GM18867 (cell line): ENCODE data around the gene LBHD2.
"Not testable (repeated sequence)": the region's sequence is repeated elsewhere in the genome, so short reads cannot be mapped to it uniquely, and the experiment has no call there.

ENCODE experiments used
- ATAC-seq: cut with Tn5 transposase; IDR thresholded peaks from one replicate; pipeline ENCODE4 v1.9.1; 2021; ENCODE audit warnings: mild to moderate bottlenecking, moderate library complexity; ENCODE audit not compliant: unreplicated experiment

The LBHD2 gene

DNA sequence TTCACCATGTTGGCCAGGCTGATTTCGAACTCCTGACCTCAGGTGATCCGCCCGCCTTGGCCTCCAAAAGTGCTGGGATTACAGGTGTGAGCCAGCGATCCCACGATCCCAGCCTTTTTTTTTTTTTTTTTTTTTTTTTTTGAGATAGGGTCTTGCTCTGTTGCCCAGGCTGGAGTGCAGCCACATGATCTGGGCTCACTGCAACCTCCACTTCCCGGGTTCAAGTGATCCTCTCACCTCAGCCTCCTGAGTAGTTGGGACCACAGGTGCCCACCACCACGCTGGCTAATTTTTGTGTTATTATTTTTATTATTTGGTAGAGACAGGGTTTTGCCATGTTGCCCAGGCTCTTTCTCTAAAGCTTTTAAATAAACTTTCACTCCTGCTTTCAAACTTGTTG is 33.5 kb downstream of the LBHD2 start:
- ATAC-seq = not testable (repeated sequence)

DNA sequence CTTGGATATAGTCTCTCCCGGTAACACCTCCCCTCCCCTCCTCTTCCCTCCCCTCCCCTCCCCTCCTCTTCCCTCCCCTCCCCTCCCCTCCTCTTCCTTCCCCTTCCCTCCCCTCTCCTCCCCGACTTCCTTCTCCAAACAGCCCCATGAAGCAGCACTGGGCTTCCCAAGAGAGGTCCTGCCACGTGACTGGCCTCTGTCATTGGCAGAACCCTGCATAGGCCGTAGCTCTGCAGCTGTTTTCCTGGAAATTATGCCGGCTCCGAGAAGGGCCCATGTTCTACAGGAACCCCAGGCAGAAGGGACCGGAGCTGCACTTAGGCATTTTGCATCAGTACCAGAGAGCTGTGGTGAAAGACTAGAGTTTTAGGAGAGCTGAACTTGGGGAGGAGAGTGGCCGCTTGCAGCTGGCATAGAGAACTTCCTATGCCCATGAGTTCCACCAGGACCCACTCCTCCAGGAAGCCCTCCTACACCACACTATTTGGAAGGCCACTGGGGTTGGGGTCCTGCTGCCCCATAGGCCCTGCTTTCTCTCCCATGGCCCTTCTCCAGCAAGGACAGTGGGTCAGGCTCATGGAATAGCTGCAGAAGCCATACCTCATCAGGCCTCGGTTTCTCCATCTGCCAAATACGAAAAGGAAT is 34.1 kb downstream of the LBHD2 start:
- ATAC-seq = no peak

DNA sequence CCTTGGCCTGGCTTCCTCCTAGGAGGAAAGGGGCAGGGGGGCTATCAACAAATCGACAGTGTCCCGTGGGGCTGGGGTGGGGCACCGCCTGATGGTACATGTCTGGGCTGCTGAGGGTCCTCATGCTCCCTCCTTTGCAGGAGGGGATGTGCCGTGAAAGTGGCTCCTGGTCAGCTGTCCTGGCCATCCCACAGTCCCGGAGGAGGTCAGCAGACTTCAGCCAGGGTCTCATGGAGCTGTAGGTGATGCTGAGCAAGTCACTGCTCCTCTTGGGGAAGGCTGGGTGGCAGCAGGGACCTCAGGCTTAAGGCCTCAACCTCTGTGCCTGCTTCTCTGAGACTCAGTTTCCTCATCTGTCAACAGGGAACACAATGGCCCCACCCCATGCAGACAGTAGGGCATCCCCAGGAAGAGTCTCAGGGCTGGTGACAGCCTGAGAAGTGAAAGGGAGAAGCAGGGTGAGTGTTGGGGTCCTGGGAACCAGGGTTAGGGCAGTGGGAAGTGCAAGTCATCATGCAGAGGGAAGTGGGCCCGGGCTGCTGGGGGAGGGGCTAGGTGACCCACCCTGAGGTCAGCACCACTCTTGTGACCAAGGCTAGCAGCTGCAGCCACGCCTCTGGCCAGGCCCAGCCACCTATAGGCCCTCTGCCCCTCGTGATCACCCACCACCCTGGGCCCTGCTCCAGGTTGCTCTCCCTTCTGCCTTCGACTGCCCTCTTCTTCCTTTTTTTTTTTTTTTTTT is 34.8 kb downstream of the LBHD2 start:
- no peak for ATAC-seq

DNA sequence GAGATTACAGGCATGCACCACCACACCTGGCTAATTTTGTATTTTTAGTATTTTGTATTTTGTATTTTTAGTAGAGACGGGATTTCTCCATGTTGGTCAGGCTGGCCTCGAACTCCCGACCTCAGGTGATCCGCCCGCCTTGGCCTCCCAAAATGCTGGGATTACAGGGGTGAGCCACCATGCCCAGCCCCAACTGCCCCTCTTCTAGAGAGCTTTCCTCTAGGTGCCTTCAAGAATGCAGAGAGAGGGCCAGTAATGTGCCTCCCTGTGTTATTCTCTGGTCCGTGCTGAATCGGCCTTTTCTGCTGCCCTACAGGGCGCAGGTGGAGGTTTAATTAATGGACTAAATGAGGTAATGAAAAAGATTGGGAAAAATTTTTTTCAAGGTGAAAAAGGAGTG is 35.5 kb downstream of the LBHD2 start:
- not testable (repeated sequence) for ATAC-seq

DNA sequence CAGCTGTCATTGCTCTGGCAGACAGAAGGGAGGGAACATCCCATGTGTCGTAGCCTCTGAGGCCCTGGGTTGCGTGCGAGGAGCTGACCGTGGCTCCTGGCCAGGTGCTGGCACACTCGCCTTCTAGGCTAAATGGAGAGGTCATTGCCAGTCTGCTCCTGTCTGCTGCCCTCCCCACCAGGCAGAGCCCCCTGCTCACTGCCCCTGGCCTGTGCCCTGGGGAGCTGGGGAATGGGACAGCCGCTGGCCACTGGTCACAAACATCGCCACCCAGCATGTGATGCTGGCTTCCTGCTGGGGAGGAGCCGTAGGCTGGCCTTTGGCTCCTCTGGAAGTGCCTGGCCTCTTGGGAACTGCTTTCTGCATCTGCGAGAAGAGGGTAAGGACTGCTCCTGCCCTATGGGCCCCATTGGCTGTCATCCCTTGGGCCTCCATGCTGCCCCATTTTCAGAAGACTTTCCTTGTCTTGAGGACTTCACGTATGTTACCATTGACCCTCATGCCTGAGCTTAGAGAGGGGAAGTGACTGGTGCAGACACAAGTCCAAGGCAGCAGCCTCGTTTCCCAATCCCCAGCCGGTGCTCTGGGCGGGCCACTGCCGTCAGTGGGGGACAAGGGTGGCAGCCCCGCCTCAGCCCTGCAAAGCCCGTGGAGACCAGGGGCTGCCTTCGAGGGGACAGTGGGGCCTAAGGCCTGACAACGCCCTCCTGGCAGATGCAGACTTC is 37.3 kb downstream of the LBHD2 start:
- no peak for ATAC-seq

DNA sequence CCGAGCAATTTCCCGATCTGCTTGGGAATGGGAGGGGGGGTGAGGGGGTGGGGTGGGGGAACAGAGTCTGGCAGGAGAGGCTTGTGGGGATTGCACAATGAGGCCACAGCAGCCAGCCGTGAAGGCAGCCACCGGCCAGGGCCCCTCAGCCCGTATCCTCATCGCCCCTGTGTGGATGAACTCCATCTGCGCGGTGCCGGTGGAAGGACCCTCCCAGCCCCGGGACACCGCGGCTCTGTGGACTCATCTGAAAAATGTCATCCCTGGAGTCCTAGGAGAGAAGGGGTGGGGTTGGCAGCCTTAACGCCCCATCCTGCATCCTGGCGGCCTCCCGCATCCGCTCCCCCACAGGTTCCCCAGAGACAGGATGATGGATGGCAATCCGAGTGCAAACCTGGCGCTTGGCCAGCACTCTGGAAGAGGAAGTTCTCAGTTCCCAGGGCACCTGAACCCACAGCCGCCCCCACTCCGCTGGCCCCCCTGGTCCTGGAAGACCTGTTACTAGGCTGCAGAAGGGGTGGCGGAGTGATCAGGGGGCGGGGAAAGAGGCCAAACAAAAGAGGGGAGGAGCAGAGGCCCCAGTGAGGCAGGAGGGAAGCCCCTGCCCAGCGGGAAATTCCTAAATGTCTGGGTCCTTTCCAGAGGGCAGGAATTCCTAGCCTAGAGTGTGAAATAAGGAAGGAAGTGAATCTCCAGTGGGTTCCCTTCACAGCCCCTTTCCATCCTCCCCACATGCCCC is 38.0 kb downstream of the LBHD2 start:
- ATAC-seq = no peak

DNA sequence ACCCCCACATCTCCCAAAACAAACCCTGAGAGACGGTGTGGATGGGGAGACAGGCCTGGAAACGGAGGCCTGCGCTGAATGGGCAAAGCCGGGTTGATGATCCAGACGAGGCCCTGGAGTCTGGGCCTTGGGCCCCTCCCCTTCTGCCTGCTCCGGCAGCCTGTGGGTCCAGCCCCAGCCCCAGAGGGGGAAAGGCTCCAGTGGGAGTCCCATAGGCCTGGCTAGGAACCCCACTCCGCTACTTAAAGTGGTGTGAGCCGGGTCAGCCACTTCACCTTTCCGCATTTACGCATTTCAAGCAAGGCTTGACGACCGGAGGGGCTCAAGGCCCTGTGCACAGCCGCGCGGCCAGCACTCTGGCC is 38.6 kb downstream of the LBHD2 start:
- ATAC-seq = no peak

DNA sequence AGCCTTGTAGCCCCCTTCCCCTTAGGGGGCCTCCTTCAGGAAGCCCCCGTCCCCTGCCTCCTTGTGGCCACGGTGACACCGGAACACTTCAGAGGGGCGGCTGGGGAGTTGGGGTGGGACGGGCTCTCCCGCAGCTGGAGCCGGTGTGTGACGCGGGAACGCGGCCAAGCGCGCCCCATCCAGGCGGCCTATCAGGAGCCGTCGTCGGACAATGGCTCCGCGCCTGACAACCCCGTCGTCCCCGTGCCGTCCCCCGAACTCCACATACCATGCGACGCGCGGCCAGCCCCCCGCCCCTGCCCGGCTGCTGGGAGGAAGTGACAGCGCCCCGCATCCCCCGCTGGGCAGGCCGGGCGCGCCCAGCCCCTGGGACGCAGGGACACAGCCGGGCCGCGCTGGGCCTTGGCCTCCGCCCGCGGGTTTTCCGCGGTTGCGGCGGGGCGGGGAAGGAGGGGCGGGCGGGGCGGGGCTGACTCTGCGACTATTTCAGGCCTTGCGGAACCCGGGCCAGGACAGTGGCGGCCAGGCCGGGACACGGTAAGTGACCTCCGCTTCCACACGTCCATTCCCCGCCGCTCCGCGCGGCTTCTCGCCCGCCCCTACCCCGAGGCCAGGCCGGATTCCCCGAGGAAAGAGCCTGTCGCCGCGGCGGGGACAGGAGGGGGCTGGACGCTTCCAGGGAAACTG is 39.1 kb downstream of the LBHD2 start, which contains the start of gene TNFAIP2:
TSS of gene TNFAIP2 (plus strand) at position 515 of the 687 bp plus-strand sequence. CDS start 2,997 bp downstream, outside the sequence.
- ATAC-seq = no peak

DNA sequence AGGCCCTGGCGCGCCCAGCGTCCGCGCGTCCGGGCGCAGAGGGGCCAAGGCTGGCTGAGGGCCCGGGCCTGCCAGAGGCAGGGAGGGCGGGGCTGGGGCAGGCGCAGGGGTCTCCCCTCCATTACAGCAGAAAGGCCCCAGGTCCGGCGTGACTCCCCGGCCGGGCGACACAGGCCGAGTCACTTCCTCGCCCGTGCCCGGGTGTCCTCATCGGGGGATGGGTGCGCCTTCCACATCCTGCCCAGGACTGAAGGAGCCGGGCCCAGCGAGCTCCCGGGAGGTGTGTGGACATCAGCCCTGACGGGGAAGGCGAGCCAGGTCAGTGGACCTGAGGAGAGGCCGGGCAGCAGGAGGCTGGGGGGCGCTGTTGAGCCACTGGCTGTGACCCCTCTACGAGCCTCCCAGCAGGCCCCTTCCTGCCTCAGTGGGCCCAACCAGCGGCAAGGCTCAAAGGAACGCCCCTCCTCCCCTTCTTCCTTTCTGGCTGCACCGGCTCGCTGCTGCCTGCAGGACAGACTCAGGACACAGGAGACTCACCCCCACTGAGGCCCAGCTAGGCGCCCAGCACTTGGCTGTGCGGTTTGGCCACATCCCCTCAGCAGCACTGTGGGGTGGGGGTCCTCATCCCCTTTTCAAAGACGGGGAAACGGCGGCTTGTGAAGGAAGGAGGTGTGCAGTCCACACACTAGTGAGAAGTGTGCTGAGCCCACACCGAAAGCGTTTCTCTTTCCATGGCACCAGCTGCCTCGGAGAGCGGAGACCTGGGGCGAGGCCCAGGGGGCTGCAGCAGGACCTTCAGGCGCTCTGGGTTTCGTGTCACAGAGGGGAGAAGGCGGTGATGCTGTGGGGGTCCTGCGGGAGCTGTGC is 39.9 kb downstream of the LBHD2 start:
- ATAC-seq = no peak

DNA sequence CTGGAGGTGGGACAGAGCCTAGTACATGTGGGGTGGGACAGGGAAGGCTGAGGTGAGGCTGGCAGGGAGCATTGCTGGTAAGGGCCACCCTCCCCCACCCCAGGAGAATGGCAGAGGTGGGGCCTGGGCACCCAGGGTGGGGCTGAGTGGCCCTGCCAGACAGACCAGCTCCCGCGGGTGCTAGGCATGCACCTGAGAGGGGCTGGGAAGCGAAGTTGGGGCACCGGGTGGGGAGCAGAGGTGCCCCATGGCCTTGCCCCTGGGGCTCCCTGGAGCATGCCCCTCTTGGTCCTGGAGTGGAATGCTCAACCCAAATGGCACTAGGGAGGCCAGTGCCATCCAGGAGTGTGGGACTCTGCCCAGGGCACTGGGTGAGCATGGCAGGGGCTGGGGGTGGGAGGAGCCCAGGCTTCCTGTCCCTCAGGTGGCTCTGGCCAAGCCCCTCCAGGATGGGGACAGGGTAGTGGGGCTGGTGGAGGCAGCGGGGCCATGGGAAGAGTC is 40.5 kb downstream of the LBHD2 start:
- ATAC-seq = no peak

DNA sequence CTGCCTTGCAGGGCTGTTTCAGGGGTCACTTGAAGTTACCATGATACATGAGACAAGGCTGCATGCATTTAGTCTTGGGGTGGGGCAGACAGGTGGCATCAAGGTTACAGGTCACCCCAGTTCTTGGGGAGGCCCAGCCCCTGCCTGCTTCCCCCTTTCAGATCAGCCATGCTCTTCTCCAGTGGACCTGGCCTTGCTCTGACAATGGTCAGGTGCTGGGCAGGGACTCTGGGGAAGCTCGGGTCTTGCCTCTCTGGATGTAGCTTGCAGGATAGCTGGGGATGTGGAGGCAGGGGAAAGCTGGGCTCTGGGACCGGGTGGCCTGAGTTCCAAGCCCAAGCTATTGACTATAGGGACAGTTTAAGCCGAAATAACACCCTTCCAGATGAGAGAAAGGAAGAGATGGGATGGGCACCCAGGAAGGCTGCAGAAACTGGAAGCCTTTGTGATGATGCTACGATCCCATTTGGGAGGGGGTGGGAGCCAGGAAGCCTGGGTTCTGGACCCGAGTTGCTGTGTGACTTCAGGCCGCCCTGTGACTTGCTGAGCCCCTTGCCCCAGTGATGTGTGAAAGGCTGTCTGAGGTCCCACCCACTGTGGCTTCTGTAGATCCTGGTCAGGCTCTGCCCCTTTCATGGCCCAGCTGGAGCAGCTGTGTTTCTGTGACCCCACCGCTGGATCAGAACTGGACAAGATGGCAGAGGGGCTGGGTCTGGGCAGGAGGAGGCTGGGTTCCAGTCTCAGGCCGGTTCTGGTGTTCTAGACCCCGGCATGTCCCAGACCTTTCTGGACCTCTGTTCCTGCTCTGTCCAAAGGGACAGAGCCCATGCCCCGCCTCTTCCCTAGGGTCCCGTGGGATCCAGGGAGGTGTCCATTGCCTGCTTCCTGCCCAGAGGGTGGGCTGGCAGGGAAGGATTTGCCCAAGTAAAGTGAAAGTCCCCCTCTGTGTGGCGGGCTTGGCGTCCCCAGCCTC is 41.4 kb downstream of the LBHD2 start:
- ATAC-seq = no peak

DNA sequence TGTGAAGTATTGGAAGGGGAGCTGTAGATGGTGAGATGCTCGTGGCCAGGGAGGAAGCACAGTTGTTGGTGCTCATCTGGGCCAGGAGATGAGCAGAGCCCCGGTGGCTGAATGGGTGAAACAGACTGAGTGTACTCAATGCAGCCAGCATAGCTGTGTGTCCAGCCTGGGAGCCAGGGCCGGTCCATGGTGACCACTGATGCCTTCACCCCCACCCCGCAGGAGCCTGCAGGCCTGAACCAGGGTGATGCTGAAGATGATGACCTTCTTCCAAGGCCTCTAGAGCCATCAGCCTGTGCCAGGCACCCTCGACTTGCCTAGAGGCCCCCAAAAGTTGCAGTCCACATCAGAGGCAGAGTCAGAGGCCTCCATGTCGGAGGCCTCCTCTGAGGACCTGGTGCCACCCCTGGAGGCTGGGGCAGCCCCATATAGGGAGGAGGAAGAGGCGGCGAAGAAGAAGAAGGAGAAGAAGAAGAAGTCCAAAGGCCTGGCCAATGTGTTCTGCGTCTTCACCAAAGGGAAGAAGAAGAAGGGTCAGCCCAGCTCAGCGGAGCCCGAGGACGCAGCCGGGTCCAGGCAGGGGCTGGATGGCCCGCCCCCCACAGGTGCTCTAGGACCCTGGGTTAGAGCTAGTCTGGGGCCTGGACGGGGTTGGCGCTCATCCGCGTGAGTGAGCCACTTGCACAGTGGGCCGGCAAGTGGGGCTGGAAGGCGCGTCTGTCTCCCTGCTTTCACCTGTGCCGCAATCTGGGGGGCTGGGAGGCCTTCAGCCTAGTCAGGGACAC is 42.3 kb downstream of the LBHD2 start:
- ATAC-seq = no peak

DNA sequence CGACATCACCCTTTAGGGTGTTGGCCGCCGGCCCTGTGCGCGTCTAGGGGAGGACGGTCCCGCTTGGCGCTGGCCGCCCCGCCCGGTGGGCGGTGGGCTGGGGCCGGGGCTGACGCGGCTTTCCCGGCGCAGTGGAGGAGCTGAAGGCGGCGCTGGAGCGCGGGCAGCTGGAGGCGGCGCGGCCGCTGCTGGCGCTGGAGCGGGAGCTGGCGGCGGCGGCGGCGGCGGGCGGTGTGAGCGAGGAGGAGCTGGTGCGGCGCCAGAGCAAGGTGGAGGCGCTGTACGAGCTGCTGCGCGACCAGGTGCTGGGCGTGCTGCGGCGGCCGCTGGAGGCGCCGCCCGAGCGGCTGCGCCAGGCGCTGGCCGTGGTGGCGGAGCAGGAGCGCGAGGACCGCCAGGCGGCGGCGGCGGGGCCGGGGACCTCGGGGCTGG is 42.9 kb downstream of the LBHD2 start:
- ATAC-seq = no peak

DNA sequence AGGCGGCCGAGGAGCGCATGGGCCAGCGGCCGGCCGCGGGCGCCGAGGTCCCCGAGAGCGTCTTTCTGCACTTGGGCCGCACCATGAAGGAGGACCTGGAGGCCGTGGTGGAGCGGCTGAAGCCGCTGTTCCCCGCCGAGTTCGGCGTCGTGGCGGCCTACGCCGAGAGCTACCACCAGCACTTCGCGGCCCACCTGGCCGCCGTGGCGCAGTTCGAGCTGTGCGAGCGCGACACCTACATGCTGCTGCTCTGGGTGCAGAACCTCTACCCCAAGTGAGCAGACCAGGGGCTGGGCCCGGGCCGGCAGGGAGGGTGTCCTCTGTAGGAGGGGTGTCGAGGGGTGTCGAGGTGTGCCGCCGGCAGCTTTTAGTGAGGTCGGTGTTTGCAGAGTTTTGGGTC is 43.3 kb downstream of the LBHD2 start:
- ATAC-seq = no peak

DNA sequence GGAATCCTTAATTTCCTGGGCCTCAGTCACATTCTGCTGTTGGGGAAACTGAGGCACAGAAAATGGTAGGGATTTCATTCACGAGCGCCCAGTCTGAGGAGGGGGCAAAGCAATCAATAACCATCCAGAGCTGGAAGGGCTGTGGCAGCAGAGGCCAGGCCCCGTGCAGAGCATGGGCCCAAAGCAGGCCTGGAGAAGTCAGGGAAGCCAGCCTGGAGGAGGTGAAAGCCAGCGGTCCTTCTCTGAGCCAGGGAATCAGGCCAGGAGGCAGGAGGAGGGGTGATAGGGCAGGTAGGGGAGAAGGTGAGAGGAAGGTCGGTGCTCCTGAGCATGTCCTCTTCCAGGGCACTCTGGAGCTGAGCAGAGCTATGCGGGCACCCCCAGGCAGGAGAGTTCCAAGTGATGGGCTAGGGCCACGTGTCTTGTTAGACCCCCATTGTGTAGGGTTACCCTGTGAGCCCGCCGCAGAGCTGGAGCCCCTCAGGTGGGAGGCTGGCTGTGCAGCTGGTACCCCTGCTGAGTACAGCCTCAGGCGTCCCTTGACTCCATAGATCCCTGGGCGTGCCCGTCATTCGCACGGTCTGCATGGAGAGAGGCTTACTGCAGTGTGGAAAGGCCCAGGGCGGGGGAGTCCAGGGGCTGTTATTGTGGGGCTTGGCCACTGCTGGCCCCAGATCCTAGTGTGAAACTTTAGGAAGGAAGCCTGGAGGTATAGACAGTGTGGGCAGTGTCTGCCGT is 44.0 kb downstream of the LBHD2 start:
- no peak for ATAC-seq

DNA sequence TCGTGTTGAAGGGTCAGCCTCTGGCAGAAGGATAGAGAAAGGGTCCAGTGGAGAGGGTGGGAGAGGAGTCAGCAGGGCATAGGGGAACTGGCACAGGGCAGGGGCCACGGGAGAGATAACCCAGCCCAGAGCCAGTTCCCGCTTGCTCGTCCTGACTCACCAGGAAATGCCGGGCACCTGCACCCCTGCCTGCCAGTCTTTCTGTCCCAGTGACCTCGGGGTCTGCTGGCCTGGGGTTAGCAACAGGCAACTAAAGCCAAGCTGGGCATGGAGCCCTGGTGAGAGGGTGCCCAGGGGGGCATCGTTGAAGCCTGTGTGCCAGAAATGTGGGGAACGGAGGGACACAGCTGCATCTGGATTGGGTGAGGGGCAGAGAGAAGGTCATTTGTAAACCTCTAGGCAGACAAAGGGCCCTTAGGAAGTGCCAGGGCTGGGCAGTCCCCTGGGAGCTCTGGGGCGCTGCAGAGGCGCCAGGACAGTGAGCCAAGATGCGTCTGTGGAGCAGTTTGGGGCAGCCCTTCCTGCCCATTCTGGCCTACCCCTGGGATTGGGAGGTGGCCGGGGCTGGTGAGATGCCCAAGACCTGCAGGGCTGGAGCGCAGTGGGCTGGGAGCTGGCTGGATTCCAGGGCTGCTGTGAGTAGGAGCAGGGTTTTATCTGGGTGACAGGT is 44.8 kb downstream of the LBHD2 start:
- no peak for ATAC-seq
